ENCODE measurements around the gene CELF5. TPM values are rescaled to one million over a fixed set of nuclear protein-coding genes. Genes with fewer than 3 reads are reported as not detected.

CELF5 gene
- total RNA-seq, 4 donors from 2014 or later, result not detected

DNA sequence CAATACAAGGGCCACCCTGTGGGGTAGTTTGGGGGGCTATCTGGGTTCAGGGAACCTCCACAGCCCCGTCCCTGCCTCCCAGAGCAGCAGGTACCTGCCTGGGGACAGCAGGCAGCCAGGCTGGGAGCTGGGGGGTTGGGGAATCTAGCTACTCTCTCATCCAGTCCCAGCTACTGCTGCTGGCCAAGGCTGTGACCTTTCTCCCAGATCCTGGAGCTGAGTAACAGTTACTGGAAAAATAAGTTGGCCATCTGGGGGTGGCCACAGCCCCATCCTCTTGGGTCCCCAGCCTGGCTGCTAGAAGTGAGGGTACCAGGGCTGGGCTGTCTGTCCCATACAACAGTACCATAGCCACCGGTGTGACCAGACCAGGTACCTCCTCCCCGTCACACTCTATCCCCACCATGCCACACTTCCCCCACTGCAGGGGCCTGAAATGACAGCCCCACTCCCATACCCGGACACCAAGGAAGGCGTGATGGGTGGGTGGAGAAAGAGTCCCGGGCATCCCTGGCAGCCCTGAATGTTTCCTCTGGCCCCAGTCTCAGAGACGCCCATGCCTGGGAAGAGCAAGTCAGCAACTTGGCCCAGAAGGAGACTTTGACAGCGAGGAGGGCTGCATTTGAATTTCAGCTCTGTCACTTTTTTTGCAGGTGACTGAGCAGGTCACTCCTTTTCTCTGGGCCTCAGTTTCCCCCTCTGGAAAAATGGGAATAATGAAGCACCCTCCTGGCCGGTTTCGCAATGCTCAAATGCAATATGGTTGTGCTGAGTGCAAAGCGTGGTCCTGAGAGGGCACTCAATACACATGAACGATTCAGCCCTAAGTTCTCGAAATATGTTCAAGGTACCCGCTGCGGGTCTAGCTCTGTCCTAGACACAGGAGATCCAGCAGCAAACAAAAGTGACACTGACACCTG, 111.2 kb downstream of the CELF5 start:
- no peak for TF ChIP-seq POLR2A (IDR thresholded peaks at IDR 0.05)
- TF ChIP-seq, protein P1, sequence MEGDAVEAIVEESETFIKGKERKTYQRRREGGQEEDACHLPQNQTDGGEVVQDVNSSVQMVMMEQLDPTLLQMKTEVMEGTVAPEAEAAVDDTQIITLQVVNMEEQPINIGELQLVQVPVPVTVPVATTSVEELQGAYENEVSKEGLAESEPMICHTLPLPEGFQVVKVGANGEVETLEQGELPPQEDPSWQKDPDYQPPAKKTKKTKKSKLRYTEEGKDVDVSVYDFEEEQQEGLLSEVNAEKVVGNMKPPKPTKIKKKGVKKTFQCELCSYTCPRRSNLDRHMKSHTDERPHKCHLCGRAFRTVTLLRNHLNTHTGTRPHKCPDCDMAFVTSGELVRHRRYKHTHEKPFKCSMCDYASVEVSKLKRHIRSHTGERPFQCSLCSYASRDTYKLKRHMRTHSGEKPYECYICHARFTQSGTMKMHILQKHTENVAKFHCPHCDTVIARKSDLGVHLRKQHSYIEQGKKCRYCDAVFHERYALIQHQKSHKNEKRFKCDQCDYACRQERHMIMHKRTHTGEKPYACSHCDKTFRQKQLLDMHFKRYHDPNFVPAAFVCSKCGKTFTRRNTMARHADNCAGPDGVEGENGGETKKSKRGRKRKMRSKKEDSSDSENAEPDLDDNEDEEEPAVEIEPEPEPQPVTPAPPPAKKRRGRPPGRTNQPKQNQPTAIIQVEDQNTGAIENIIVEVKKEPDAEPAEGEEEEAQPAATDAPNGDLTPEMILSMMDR (IDR thresholded peaks at IDR 0.05), result no peak
- Histone ChIP-seq H3K4me3 (no peak overlapping the region), H3K27me3 (no peaks in the 10 kb centered on the region), H3K9me3 (no peaks in the 10 kb centered on the region), H3K27ac (peak overlapping the region; percentile 87 to 92 (median 90)), H3K4me1 (peaks cover 35 to 68% (median 45%) of the 10 kb centered on the region in 3 donors), H3K36me3 (no peaks in the 10 kb centered on the region)
- intact Hi-C loops (cut with DNase I), result no loop called here
- 57 to 64% methylated on average over 9 to 13 of the region's 15 CpGs for WGBS, 2 donors
- no peak for DNase-seq

DNA sequence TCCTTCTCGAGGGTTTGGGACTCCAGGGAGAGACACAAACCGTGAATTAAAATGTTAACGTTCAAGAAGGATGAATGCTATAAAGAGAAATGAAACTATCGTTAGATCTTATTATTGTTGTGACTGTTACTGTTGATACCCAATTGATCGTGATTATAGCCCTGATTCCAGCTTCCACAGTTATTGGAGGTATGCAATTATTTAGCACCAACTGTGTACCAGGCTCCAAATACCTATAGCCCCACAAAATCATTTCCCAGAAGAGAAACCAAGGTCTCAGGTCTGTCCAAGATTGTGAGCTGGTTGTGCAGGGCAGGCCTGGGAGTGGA, 111.9 kb downstream of the CELF5 start:
- no peaks in the 10 kb centered on the region for H3K27me3 ChIP-seq
- H3K36me3 ChIP-seq, result no peaks in the 10 kb centered on the region
- no peaks in the 10 kb centered on the region for H3K9me3 ChIP-seq
- intact Hi-C loops (cut with DNase I), result no loop called here
- H3K4me1 ChIP-seq, result peaks cover 35 to 68% (median 45%) of the 10 kb centered on the region in 3 donors
- TF ChIP-seq, protein P1 (IDR thresholded peaks at IDR 0.05), result peak in 1 of 6 experiments; percentile 2
- no peak for TF ChIP-seq POLR2A (IDR thresholded peaks at IDR 0.05)
- peak overlapping the region in 2 of 4 donors; percentile 14 to 38 for H3K4me3 ChIP-seq
- WGBS, 2 donors, result 21 to 31% methylated on average over 5 of the region's 5 CpGs
- H3K27ac ChIP-seq, result peak overlapping the region; percentile 87 to 92 (median 90)
- DNase-seq, result no peak

DNA sequence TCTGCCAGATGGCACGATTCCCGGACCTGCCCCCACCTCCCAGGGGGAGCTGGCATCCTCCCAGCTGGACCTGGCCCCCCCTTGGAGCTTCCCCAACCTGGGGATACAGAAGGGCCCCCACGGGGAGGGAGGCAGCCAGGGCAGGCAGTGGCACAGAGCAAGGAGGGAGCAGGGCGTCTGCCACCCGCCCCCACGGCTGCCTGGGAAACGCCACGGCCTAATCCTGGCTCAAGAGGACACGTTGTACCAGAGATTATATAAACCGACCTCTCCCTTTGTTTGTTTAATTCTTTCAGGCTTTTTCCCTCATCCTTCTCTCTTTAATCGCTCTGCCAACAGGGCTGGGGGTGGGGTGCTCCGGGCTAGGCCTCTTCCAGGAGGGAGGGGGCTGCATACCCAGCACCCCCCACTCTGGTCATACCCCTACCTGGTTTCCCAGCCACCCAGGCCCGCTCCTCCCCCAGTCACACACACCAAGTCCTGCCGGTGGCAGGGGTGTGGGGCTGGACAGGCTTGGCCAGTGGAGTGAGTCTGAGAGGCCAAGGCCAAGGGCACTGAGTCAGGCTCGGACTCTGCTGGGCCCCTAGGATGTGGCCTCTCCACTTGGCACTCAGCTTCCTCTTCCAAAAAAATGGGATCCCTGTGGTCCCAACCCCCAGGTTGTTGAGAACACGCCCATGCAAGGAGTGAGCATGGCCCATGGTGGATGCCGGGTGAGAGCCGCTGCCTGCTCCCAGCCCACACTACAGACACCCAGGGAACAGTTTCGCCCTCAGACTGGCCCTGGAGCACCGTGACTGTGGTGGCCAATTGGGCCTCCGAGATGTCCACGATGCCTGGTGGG, 112.4 kb downstream of the CELF5 start:
- peaks cover 35 to 68% (median 45%) of the 10 kb centered on the region in 3 donors for H3K4me1 ChIP-seq
- DNase-seq, result no peak
- 17 to 40% methylated on average over 3 to 12 of the region's 22 CpGs for WGBS, 2 donors
- no peak for TF ChIP-seq POLR2A (IDR thresholded peaks at IDR 0.05)
- TF ChIP-seq, protein P1 (IDR thresholded peaks at IDR 0.05), result peak in 2 of 6 experiments; percentile 5 to 13
- H3K9me3 ChIP-seq, result no peaks in the 10 kb centered on the region
- intact Hi-C loops (cut with DNase I), result no loop called here
- H3K27ac ChIP-seq, result peak overlapping the region; percentile 87 to 92 (median 90)
- peak overlapping the region in 2 of 4 donors; percentile 14 to 38 for H3K4me3 ChIP-seq
- no peaks in the 10 kb centered on the region for H3K27me3 ChIP-seq
- no peaks in the 10 kb centered on the region for H3K36me3 ChIP-seq

DNA sequence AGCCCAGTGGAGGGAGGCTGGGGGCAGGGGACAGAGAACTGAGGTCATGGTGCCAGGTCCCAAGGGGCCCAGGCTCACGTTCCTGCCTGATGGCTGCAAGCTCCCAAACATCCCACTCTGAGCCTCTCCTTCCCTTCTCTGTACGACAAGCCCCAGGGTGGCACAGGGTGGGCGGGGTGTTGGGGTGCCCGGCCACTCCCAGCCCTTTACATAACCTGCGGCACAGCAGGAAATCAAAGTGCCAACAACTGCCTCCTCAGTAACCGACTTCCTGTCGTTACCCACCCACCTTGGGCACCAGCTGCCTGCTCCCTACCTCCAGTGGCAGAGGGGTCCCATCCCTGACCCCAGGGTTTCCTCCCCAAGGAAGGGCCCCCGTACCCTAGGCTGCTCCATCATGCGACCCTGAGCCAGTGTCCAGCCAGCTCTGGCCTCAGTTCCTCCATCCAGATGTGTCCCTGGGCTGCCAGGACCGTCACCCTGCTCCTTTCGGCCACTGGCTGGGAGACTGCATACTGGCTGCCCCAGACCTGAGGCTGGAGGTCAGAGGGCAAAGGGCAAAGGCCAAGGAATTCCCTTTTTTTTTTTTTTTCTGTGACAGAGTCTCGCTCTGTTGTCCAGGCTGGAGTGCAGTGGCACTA, 114.2 kb downstream of the CELF5 start:
- intact Hi-C loops (cut with DNase I), result no loop called here
- Histone ChIP-seq H3K27me3 (no peaks in the 10 kb centered on the region), H3K4me3 (no peak overlapping the region), H3K27ac (peak overlapping the region; percentile 67 to 92 (median 84)), H3K36me3 (no peaks in the 10 kb centered on the region), H3K9me3 (no peaks in the 10 kb centered on the region), H3K4me1 (peaks cover 47 to 77% (median 54%) of the 10 kb centered on the region in 3 donors)
- peak in 1 of 4 donors; percentile 25 for TF ChIP-seq POLR2A (IDR thresholded peaks at IDR 0.05)
- TF ChIP-seq, protein P1 (IDR thresholded peaks at IDR 0.05), result no peak
- DNase-seq, result no peak
- 20 to 21% methylated on average over 7 of the region's 12 CpGs for WGBS, 2 donors

All from esophagus squamous epithelium (tissue), 5 donors.